GM06990 (cell line): ENCODE results near the gene GJB4.

ENCODE experiments used
- DNase-seq: peaks from one replicate; pipeline ENCODE4 v3.0.0-alpha.2; 2011; ENCODE audit not compliant: insufficient read length; ENCODE audit errors: extremely low read depth
- H3K27me3 ChIP-seq: replicated peaks from 2 replicates; pipeline ENCODE4 v1.6.0; 2011; ENCODE audit warnings: low read length; ENCODE audit not compliant: control insufficient read depth, insufficient read depth
- H3K36me3 ChIP-seq: 2 replicates; pipeline ENCODE4 v1.5.1; 2011; ENCODE audit warnings: low read length; ENCODE audit not compliant: control insufficient read depth, insufficient read depth
- H3K4me3 ChIP-seq: replicated peaks from 2 replicates; pipeline ENCODE4 v1.5.1; 2011; ENCODE audit warnings: low read depth, mild to moderate bottlenecking, control low read depth, low read length
- TF ChIP-seq, protein P1 (sequence below): IDR thresholded peaks from 2 replicates; pipeline ENCODE4 v1.5.1; 2011; ENCODE audit warnings: low read length, control low read depth, mild to moderate bottlenecking, inconsistent platforms; ENCODE audit not compliant: insufficient read depth, poor library complexity, severe bottlenecking

The GJB4 gene

DNA sequence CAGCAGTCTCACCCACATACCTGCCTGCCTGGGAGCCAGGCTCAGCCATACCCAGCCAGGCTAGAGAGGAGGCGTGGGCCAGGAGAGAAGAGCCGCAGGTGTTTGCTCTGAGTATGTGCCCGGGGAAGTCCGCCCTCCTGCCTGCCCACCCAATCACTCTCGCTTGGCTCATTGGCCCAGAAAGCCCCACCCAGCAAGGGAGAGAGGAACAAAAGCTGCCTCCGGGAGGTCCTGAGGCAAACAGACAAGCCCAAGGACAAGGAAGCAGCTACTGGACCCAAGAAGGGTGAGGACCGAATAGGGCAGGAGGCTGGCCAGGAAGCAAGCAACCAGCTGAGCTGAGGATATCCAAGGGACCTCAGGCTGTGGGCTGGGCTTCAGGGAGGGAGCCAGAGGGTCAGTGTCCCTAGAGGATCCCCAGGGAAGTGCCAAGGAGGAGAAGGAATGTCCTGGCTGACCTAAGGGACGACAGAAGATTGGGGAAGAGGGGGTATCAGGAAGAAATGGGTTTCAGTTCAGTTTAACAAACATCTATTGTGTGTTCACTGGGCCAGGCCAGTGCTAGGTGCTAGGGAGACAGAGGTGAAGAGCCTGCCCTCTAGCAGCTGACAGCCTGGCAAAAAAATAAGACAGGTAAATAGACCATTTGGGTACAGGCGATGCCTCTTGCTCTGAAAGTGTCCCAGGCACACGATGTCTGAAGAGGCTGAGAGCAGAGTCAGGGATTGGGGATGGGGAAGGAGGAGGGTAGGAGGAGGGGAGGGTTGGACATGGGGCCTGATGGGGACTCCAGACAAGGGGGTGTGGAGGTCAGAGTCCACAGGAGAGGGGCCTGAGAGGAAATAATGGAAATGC is at the start of gene GJB4:
Gene GJB4, plus strand, starts transcription at position 238 of the 855 bp plus-strand sequence. CDS start 1,515 bp downstream, outside the sequence.
- no peak for DNase-seq
- H3K36me3 ChIP-seq, result no peaks in the 10 kb centered on the region
- peaks cover 1% of the 10 kb centered on the region for H3K27me3 ChIP-seq
- no peak within 1 kb of the TSS for H3K4me3 ChIP-seq
- TF ChIP-seq, protein P1, sequence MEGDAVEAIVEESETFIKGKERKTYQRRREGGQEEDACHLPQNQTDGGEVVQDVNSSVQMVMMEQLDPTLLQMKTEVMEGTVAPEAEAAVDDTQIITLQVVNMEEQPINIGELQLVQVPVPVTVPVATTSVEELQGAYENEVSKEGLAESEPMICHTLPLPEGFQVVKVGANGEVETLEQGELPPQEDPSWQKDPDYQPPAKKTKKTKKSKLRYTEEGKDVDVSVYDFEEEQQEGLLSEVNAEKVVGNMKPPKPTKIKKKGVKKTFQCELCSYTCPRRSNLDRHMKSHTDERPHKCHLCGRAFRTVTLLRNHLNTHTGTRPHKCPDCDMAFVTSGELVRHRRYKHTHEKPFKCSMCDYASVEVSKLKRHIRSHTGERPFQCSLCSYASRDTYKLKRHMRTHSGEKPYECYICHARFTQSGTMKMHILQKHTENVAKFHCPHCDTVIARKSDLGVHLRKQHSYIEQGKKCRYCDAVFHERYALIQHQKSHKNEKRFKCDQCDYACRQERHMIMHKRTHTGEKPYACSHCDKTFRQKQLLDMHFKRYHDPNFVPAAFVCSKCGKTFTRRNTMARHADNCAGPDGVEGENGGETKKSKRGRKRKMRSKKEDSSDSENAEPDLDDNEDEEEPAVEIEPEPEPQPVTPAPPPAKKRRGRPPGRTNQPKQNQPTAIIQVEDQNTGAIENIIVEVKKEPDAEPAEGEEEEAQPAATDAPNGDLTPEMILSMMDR, result no peak

DNA sequence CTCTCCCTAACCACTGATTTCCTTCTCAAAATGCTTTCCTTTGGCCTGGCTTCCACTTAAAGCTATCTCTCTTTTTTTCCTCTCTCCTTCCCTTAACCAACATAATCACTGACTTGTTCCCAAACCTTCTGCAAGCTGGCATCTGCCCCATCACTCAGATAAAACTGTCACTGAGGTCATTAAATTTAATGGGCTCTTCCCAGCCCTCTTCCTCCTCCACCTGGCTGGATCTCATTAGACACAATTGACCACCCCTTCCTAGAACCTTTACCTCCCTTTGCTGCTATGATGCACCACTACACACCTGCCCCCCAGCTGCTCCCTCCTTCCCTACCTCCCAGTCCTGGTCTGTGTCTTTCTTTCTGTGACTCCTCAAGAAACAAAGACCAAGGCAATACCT is 48.7 kb upstream of the GJB4 start:
- DNase-seq, result no peak
- TF ChIP-seq, protein P1, result no peak
- Histone ChIP-seq H3K36me3 (no peaks in the 10 kb centered on the region), H3K27me3 (no peaks in the 10 kb centered on the region; the same call in 1 of the 2 replicates), H3K4me3 (no peak overlapping the region)

DNA sequence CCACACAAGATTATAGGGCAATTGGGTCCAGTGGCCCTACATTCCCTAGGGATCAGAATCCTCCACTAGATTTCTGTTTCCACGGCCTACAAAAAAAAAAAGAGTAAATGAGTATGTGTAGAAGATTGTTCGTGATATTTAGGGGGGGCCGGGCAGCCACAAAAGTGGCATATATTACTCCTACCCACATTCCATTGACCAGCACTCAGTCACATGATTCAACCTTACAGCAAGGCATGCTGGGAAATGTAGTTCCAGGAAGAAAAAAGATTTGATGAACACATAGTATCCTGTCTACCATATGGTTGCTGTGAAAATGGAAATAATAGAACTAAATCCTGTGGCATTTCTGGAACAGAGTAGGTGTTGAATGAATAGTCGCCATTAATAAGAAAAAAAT is 48.1 kb upstream of the GJB4 start:
- no peaks in the 10 kb centered on the region; the same call in 1 of the 2 replicates for H3K27me3 ChIP-seq
- DNase-seq, result no peak
- H3K4me3 ChIP-seq, result no peak overlapping the region
- H3K36me3 ChIP-seq, result no peaks in the 10 kb centered on the region
- TF ChIP-seq, protein P1, result no peak

DNA sequence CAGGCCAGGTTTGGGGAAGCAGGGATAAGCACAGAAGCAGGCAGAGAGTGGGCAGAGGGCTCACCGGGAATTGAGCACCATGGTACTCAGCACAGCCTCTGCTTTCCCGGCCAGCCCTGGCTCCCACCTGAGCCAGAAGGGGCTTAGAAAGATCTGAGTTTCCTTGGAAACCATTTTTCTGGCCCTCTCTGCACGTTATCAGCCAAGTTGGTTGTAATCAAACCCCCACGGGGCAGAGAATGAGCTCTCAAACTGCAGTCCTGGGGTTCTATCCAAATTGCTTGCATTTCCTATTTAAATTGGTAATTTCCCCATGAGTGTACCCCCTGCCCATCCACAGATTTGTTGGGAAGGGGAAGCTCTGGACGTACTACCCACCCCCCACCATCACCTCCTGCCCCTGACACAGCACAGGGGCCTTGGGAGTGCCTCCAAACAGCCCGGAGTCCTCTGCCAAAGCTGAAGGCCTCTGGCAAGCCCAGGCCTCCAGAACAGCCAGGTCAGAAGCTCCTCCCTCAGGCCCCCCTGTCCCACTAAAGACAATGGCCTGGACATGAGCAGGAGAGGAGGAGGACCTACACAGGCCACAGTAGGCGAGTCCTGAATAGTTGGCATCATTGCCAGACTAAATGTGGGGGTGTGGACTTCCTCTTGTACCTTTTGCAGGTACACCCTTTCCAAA is 47.4 kb upstream of the GJB4 start:
- no peak for DNase-seq
- H3K27me3 ChIP-seq, result no peaks in the 10 kb centered on the region; the same call in 1 of the 2 replicates
- TF ChIP-seq, protein P1, result no peak

DNA sequence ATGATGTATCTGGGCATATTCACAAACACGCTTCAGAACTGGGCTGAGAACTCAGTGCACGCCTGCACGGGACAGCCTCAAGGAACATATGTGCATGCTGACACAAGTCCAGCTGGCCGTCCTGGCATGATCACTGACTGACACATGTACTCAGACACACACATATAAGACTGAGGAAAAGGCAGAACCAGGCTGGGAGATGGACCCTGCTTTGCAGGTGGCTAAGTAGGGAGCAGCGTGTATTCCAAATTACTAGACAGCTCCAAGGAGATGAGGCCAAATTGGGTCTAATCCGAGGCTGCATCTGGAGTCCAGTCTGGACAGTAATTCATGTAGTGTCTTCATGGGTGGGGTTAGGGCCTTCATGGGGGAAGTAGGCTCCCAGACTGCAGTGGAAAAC is 46.1 kb upstream of the GJB4 start:
- TF ChIP-seq, protein P1, result no peak
- H3K36me3 ChIP-seq, result no peaks in the 10 kb centered on the region
- H3K27me3 ChIP-seq, result no peaks in the 10 kb centered on the region; the same call in 1 of the 2 replicates
- no peak overlapping the region for H3K4me3 ChIP-seq
- no peak for DNase-seq

More for the DNA sequence above, 47.4 kb upstream of the GJB4 start:
- Histone ChIP-seq H3K36me3 (no peaks in the 10 kb centered on the region), H3K4me3 (no peak overlapping the region)
